ENCODE data around the gene DNER. TPM values are rescaled to one million over a fixed set of nuclear protein-coding genes. Genes with fewer than 3 reads are reported as not detected.

DNER gene
- total and polyA plus RNA-seq, 2 of the 4 experiments (the other 2 are of a cell fraction): under 0.01 to 0.14 TPM

- no peak overlapping the region for H3K4me2 ChIP-seq (ENCODE audit: low read depth, low read length)
- no peaks in the 10 kb centered on the region for H3K36me3 ChIP-seq (ENCODE audit: control insufficient read depth, insufficient read depth, low read length)
- H2AFZ ChIP-seq (replicated peaks; ENCODE audit: low read length, poor library complexity): no peak overlapping the region
- DNase-seq (no peak), ATAC-seq (ENCODE audit: low read depth) (no peak)
- no peaks in the 10 kb centered on the region for H3K9me3 ChIP-seq (ENCODE audit: control insufficient read depth, insufficient read depth, low read length)
- in situ Hi-C loops (cut with MboI; ENCODE audit: low sequenced_read_pairs) (no loop called here), intact Hi-C loops (cut with micrococcal nuclease) (no loop called here), dilution Hi-C loops (cut with HindIII; ENCODE audit: low sequenced_read_pairs, unreplicated experiment) (no loop called here)
- H2AK5ac ChIP-seq (ENCODE audit: low read depth, low read length): no peak overlapping the region
- ChIA-PET CTCF (no interaction called here), POLR2A (ENCODE audit: unreplicated experiment) (no interaction called here)
- no peak overlapping the region for H2BK20ac ChIP-seq (ENCODE audit: low read depth, low read length)
- no peak overlapping the region for H3K4ac ChIP-seq (ENCODE audit: low read depth, low read length)
- TF ChIP-seq BHLHE40 (IDR thresholded peaks at IDR 0.05; ENCODE audit: low read depth, low read length) (no peak), RAD21 (IDR thresholded peaks at IDR 0.05; ENCODE audit: low read length) (no peak), POLR2A (IDR thresholded peaks at IDR 0.05; ENCODE audit: low read depth, low read length) (no peak), ELK1 (IDR thresholded peaks at IDR 0.05; ENCODE audit: borderline replicate concordance, low read depth, low read length) (no peak), MAZ (IDR thresholded peaks at IDR 0.05; ENCODE audit: borderline replicate concordance, low read depth, low read length) (no peak), CTCF (conservative IDR thresholded peaks at IDR 0.05; ENCODE audit: low read depth, low read length) (no peak), SMC3 (IDR thresholded peaks at IDR 0.05; ENCODE audit: low read depth, low read length) (no peak), MAFK (IDR thresholded peaks at IDR 0.05; ENCODE audit: low read depth, low read length) (no peak), CHD1 (IDR thresholded peaks at IDR 0.05; ENCODE audit: low read depth, low read length) (no peak)
- no peak overlapping the region for H2AK9ac ChIP-seq (replicated peaks; ENCODE audit: low read depth, low read length, poor library complexity)
- no peak overlapping the region for H2BK5ac ChIP-seq (ENCODE audit: low read depth, low read length, poor library complexity, severe bottlenecking)
- no TSS peak for BruUV-seq (replicated peaks)
- no peak overlapping the region for H4K91ac ChIP-seq (ENCODE audit: insufficient read depth, low read depth, low read length)
- H3K79me1 ChIP-seq (ENCODE audit: low read depth in 1 of 2, low read length in 2 of 2): no peaks in the 10 kb centered on the region
- no peak overlapping the region for H3K18ac ChIP-seq (ENCODE audit: low read depth, low read length)
- H3K27me3 ChIP-seq (ENCODE audit: control insufficient read depth, insufficient read depth, low read length): no peaks in the 10 kb centered on the region
- no peak overlapping the region for H4K5ac ChIP-seq (ENCODE audit: low read depth, low read length)
- no peak overlapping the region for H2BK120ac ChIP-seq (ENCODE audit: low read depth, low read length)
- WGBS, 2 experiments (ENCODE audit: extremely low coverage in 2 of 2, insufficient read length in 1 of 2): no CpG with 5 or more reads among the region's 6 CpGs
- H3K56ac ChIP-seq (ENCODE audit: extremely low read depth, insufficient read depth, low read length): no peak overlapping the region
- no peak overlapping the region for H3K4me3 ChIP-seq (ENCODE audit: insufficient read depth, low read depth, low read length)
- H3K9me1 ChIP-seq (ENCODE audit: insufficient read depth, low read length): no peaks in the 10 kb centered on the region
- H3K9ac ChIP-seq (ENCODE audit: low read depth, low read length): no peak overlapping the region
- H4K8ac ChIP-seq (ENCODE audit: low read depth in 2 of 2, low read length in 2 of 2): no peak overlapping the region
- H3K23ac ChIP-seq (ENCODE audit: low read depth, low read length): no peak overlapping the region
- no peak overlapping the region for H3K14ac ChIP-seq (replicated peaks; ENCODE audit: low read depth, low read length)
- no peaks in the 10 kb centered on the region; the same call in 1 of the 2 replicates for H3K4me1 ChIP-seq (ENCODE audit: control insufficient read depth, insufficient read depth, low read length)
- no peak overlapping the region for H3K27ac ChIP-seq (ENCODE audit: insufficient read depth, low read length)
- H4K20me1 ChIP-seq (ENCODE audit: insufficient read depth, low read length): no peaks in the 10 kb centered on the region
- H2BK15ac ChIP-seq (ENCODE audit: low read depth, low read length): no peak overlapping the region
Observed at GRCh38 chr2:229422063-229422462, 292.3 kb downstream of the DNER start.

Measured in IMR-90 (cell line).